Measurements from ENCODE around the gene UMAD1.

DNA sequence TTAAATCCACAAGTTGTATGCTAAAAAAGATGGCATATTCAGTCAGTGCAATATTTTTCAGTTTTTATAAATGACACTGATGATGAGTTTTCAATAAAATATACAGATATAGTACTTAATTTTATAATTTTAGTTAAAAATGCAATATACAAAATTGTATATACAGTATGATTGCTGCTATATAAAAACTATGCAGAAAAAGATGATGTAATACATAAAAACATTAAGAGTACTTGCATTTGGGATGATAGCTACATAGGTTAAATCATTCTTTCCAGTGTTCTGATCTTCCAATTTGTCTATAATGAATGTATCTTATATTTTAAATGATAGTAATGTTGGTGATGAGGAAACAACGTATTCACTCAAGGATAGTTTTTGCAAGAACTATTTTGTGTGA lies 169.8 kb downstream of the UMAD1 start:
- TF ChIP-seq POLR2A (IDR thresholded peaks at IDR 0.05), result no peak
- TF ChIP-seq, protein P1, sequence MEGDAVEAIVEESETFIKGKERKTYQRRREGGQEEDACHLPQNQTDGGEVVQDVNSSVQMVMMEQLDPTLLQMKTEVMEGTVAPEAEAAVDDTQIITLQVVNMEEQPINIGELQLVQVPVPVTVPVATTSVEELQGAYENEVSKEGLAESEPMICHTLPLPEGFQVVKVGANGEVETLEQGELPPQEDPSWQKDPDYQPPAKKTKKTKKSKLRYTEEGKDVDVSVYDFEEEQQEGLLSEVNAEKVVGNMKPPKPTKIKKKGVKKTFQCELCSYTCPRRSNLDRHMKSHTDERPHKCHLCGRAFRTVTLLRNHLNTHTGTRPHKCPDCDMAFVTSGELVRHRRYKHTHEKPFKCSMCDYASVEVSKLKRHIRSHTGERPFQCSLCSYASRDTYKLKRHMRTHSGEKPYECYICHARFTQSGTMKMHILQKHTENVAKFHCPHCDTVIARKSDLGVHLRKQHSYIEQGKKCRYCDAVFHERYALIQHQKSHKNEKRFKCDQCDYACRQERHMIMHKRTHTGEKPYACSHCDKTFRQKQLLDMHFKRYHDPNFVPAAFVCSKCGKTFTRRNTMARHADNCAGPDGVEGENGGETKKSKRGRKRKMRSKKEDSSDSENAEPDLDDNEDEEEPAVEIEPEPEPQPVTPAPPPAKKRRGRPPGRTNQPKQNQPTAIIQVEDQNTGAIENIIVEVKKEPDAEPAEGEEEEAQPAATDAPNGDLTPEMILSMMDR (IDR thresholded peaks at IDR 0.05), result no peak

Measured in testis (tissue), 2 donors.